Forelimb muscle (tissue), 1 donor: ENCODE measurements around the gene SCYL3. TPM values are rescaled to one million over a fixed set of nuclear protein-coding genes. Genes with fewer than 3 reads are reported as not detected.
"Not testable (repeated sequence)": the region's sequence is repeated elsewhere in the genome, so short reads cannot be mapped to it uniquely, and the experiment has no call there.

Source experiments
- DNase-seq: peaks from one replicate; pipeline ENCODE4 v3.0.0-alpha.2; 2013; ENCODE audit warnings: low read depth
- polyA plus RNA-seq: library from polyadenylated mRNA; unstranded; fragments of 120-200 nt; gene quantifications from one replicate; pipeline ENCODE4 v1.2.1, GENCODE V29; 2013; ENCODE audit not compliant: insufficient read length

Gene SCYL3, protein sequence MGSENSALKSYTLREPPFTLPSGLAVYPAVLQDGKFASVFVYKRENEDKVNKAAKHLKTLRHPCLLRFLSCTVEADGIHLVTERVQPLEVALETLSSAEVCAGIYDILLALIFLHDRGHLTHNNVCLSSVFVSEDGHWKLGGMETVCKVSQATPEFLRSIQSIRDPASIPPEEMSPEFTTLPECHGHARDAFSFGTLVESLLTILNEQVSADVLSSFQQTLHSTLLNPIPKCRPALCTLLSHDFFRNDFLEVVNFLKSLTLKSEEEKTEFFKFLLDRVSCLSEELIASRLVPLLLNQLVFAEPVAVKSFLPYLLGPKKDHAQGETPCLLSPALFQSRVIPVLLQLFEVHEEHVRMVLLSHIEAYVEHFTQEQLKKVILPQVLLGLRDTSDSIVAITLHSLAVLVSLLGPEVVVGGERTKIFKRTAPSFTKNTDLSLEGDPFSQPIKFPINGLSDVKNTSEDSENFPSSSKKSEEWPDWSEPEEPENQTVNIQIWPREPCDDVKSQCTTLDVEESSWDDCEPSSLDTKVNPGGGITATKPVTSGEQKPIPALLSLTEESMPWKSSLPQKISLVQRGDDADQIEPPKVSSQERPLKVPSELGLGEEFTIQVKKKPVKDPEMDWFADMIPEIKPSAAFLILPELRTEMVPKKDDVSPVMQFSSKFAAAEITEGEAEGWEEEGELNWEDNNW
- 9.2 TPM for polyA plus RNA-seq

DNA sequence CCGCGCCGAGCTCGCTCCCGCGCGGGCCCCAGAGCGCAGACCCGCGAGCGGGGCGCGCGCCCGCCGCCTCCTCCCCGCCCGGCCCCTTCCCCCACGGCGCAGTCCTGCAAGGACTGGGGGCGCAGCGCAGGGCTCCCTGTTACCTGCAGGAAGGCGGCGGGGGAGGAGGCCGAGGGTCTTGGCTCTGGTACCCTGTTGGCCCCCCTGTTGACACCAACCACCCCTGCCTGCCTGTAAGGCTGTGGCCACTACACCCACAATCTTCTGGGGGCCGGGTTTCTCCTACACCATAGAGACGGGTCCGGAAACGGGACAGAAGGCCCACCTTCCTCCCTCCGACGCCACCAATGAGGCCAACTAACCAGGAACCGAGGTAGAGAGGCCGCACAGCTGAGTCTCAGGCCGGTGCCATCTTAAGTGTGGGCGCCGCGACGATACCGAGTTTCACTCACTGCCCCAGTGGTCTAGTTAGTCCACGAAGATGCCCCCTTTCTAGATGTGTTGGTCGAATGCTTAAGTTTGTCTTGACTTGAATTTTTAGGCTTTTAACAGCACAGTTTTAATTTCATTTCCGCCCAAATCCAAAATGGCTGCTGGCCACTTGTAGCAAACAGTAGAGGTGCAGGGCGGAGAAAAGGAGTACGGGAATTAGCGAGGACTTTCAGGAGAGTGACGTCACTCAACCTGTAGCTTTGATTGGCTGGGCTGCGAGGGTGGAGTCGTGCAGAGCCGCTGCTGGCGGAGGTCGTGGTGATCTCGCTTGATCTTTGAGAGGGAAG is at the start of gene SCYL3:
TSS of gene SCYL3 (minus strand) at position 252 of the 779 bp plus-strand sequence. CDS start 5,056 bp downstream, outside the sequence.
- DNase-seq: peak; percentile 98

DNA sequence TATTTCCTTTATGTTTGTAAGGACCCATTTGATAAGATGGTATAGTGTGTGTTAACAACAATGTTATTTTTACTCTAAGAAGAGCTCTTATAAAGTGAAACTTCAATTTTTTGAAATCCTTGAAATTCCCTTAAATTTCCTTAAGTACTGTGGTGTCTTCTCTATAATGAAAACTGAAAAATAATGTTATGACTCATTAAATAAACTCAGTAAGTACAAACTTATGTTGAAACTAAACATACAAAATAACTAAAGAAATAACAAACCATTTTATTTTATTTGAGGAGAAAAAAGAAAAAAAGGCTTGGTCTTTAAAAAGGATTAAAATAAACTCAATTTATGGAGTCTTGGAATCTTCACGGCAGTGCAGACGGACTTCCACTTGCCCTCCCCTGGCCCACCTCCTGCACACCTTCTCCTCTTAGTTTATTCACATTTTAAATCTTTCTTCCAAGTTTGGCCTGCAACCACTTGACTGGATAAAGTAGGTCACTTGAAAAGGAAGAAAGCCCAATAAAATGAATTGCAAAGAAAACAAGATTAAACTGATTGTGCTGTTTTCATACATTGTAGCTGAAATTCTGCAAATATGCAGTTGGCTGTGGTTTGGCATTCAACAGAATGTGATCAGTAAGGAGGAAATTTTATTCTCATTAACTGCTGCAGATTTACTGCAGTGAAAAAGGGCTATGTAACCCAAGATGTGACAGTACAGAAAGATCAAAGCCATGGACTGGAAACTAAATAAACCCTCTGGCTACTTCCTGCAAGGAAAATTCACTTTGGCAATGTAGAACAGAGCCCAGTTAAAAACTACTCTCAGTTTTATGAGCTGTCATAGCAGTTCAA is 48.5 kb upstream of the SCYL3 start:
- DNase-seq: no peak

DNA sequence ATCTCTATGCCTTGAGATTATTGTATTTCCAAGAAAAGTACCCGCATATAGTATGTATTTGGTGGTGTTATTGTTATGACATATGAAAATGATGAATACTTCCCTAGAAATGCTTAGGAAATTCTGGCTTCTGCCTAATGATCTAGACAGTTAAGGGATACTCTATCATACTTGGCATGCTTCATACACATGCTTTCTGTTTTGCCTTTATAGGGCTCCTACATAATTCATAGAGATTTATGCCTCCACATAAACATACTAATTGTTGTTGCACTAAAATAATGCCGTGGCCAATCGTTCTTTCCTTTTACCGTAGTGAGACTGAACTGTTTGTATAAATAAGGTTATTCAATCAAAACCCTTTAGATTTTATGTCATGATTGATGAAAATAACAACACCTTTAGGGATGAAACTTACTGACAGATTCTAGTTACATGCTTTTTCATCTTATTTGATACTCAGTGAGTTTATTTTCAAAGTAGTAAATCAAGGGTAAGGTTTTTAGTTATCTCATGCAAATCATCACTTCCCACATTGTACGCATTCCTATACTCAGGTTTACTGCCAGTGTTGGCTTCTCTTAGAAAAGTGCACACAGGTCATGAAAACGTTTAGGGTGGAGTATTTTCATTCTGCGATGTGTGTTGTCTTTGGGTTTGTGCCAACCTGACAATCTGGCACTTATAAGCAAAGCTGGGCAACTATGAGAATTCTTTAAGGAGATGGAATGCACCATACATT is 40.5 kb upstream of the SCYL3 start:
- no peak for DNase-seq

DNA sequence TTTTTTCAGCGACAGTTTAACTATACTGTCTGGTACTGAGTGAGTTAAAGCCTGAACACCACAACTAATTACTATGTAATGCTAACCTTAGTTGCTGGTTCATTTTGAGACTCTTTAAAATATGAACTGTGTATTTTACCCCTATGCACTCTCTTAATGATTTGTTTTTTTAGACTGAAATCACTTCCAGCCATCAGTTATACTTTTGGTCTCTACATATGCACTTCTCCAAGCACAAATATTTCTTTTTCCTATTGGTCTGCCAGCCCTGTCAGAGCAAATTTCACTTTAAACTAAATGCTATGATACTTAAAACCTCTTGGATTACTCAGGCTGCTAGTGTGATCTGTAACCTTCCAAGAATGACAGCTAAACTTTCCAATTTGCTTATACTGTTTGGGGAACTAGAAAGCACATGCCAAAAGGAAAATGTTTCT is 38.1 kb upstream of the SCYL3 start:
- peak; percentile 74 for DNase-seq

DNA sequence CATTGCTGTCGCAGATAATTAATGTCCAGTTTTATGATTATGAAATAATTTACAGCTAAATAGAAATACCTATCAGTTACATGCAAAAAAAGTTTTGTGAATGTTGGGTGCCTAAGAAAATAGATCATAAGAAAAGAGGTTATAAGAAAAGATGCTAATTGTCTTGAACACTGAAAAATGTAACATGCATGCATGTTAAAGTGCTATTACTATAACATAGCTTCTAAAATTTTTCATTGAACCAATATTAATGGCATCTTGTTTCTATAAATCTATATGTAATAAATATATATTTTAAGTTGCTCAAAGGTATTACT is 35.5 kb upstream of the SCYL3 start:
- no peak for DNase-seq

DNA sequence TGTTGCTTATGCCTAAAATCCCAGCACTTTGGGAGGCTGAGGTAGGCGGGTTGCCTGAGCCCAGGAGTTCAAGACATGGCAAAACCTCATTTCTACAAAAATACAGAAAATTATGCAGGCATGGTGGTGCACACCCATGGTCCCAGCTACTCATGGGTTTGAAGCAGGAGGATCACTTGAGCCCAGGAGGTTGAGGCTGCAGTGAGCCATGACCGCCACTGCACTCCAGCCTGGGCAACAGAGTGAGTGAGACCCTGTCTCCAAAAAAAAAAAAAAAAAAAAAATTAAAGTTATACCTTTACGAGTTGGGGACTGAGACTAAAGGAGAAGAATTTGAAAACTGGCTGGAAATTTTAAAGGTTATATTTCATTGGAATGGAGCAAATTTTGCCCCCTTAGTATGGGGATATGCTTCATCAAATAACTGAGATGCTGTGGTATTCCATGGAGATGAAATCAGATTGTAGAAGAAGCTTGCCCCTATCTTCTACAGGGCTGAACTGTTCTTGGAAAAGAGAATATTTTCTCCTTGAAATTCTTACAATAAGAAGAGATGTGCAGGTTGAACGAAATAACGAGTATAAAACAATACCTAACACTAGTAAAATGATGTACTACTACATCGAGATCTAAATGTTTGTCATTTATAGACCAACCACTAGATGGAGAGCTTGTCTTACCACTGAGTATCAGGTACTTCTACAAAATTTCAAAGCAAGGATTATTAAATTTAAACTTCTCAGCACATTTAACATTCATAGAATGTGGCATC is 34.9 kb upstream of the SCYL3 start:
- peak; percentile 46 for DNase-seq

DNA sequence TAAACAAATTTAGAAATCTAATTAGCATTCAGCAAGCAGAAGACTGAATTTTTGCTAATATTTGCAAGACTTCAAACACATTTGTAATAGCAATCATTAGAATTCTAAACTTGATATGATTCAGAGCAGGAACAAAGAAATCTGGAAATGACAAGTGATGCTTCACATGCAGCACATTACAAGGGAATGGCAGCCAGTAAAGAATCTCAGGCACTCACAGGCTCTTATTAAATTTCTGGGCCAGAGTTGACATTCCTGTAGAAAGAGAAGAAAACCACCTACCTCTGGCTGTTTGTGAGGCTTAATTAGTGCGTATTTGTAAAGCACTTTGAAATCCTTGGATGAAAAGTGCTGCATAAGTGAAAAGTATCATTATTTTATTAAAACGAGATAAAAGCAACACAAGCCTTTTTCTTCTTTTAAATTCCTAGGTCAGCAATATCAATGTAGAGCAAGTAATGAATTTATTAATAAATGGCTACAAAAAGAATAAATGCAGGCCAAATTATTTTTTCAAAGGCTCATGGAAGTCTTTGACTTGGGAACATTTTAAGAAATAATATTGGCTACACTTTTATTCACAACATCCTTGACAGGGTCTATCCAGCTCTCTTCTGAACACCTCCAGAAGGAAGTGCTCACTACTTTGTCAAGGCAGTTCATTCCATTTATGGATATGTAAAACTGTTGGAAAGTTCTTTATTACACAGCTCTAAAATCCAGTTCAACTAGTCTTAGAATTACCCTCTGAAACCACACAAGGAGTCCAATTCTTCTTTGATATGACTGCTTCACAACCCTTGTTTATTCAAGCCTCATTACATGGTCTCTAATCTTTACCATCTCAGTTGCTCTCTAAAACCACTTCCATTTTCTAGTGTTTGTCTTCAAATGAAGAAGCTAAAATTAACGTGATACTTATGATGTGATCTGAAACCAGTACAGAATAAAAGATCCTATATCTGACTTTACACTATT is 32.1 kb upstream of the SCYL3 start:
- no peak for DNase-seq

DNA sequence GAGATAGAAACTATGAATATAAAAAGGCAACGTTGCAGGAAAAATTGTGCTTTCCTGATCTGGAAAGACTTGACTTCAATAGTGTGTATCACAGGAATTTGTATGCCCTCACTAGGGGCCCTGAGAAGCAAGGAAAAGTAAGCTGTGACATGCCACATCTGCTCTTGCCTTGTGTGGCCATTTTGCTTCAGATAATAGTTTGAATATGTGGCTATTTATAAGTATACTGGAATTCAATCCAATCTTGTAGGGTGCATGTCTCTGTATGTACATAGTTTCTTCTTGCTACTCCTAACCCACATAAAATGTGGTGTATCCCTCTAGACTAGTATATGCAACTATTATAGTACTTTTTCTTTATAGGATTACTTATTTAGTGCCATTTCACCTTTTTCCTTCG is 31.1 kb upstream of the SCYL3 start:
- DNase-seq: no peak

DNA sequence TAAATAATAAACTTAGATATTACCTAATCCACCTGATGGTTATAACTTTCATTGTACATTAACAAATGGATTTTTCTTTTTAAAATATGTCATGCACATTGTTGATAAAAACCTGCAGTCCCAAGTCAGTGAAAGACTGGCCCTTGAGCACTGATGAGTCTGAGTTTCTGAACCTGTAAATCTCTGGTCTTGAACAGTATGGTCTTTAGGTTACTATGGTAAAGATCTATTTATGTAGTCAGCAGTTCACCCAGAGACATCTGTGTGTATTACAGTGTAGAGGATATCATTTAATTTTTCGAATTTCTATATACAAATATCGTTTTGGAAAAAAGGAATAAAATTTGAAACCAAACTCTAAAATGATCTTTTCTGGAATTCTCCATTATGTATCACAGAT is 30.4 kb upstream of the SCYL3 start:
- no peak for DNase-seq

DNA sequence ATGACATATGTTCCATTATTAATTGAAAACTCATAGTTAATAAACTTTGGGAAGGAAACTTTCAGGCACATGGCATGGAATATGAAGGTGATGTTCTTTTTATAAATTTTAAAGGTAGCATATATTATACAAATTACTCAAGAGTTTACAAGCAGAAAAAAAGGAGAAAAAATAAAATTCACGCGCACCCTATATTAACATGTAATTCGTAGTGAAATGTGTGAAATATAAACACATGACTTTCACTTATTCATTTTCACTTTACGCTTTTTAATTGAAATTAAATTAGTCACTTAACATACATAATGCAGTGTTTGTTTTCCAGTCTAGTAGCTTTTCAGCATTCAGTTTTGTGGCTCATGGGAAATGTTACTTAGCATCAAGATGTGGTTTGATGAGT is 27.4 kb upstream of the SCYL3 start:
- no peak for DNase-seq

DNA sequence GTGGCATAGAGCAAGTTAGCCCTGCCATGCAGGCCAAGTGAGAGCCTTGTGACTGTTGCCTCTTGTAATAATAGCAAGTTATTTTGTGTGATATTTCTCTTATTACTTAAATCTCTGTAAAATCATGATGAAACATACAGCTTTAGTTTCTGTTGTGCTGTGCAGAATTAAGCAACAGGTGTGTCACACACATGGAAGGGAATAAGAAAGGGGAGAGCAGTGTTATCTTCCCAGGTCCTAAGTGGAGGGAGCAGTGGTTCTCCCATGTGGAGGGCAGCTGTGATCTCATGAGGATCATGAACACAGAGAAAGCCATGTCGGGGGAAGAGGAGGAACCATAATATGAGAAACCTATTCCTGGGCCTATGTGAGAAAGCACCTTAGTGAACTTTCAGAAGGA is 25.2 kb upstream of the SCYL3 start:
- no peak for DNase-seq

DNA sequence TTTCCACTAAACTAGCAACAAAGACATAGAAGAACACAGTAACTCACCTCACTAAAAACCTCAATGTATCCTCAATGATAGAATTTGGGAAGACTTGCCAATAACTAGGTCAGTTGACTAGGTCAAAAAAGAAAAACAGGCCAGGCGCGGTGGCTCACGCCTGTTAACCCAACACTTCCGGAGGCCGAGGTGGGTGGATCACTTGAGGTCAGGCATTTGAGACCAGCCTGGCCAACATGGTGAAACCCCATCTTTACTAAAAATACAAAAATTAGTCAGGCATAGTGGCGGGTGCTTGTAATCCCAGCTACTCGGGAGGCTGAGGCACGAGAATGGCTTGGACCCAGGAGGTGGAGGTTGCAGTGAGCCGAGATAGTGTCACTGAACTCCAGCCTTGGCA is 24.5 kb upstream of the SCYL3 start:
- DNase-seq: not testable (repeated sequence)

DNA sequence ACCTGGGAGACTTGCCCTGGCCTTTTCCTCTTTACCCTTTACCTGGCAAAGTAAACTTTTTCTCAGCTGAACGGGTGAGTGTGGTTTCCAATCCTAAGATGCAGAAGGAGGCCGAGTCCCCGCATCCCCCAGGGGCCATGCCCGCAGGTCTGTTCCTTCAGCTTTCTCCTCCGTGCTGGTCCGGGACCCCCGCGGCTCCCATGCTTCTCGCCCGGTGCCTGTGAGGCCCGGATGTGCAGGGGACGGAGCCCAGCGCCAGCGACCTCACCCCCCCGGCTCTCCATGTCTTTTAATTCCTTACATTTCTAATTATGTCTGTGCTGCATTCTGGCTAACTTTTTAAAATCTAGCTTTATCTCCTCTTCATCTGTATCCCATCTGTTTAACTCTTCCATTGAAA is 21.5 kb upstream of the SCYL3 start:
- no peak for DNase-seq

DNA sequence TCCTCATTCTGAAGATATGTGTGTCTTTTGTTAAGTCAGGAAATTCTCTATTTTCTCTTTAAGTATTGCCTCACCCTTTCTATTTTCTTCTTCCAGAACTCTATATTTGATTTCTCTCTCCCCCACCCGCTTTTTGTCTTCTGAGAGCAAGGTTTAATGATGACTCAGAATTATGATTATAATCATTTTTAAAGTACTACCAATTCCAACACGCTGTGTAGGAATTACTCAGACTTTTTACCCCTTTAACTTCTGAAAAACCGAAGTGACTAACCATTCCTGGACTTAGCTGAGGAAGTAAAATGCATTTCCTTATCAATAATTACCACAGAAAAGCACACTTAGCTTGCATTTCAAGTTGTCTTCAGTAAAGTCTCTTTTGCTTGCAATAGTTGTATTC is 20.8 kb upstream of the SCYL3 start:
- DNase-seq: no peak

DNA sequence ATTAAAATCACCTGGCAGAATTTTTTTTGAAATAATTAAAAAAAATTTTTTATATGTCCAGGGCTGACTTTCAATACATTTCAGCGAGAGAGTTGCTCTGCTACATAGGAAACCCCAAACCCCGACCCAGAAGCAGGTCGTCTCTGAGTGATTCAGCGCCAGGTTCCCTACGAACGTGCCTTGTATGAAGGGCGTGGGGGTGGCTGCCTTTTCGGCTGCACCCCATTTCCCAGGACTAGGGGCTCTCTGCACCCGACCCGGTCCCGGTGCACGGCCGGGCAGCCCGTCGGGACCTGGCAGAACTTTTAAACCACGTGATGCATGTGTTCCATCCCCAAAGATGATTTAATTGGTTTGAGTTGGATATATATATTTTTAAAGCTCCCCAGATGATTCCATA is 15.8 kb upstream of the SCYL3 start:
- DNase-seq: no peak

DNA sequence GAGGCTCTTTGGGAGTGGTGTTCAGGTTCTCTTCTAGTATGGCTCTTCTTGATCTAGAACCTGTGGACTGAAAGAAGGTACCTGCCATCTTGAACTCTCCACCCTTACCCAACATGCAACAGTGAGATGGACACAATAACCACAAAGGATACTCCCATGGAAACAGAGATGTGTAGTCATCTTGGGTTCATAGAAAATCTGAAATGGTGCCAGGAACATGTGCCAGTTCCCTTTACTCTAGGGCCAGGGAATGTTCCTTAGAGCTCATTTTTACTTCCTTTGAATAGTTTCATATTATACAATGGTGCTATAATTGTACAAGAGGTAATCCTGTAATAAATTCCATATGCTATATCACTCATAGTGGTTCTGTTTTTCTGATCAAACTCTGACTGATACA is 13.2 kb upstream of the SCYL3 start:
- no peak for DNase-seq

DNA sequence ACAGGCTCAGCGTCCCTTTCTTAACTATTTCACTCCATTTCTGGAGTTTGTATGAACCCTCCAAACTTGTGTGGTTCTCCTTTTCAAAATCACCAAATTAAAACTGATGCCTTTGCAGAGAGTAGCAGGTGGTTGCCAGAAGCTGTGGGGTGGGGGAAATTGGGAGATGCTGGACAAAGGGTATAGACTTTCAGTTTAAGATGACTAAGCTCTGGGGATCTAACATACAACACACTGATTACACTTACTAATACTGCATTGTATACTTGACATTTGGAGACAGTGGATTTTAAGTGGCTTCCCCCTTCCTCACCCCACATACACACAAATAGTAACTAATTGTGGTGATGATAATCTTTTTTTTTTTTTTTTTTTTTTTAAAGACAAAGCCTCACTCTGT is 11.1 kb upstream of the SCYL3 start:
- DNase-seq: no peak

DNA sequence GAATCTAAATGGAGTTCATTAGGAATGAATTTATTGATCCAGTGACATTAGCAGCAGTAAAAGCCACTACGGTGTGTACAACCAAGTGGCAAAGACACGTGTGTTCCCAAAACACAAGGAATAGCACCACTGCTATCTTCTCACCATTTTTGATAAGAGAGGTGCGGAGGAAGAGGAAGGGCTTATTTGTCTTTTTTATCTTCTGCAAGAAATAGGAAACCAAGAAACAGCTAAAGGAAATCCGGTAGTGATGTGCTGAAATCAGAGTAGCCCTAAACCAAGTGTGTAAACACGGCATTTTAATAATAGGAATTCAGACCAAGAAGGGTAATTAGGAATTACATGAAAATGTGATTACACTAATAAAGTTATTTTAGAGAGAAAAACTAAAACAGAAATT is 9.1 kb upstream of the SCYL3 start:
- no peak for DNase-seq

DNA sequence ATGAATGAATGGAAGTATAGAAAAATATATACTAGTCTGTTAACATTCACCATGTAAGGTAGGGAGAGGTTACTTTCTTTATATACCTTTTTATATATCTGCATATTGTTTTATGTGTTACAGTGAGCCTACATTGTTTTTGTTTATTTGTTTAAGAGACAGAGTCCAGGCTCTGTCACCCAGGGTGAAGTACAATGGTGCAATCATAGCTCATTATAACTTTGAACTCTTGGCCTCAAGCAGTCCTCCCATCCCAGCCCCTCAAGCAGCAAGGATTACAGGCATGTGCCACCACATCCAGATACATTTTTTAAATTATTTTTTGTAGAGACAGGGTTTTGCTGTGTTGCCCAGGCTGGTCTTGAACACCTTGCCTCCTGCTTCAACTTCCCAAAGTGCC is 7.4 kb upstream of the SCYL3 start:
- no peak for DNase-seq
